Fibroblast of gingiva (primary cell): ENCODE measurements around the gene RGL1.
A peak's percentile ranks its signal among the peaks of the same experiment; 100 is the strongest.

Experiments
- DNase-seq: peaks from one replicate; pipeline ENCODE4 v3.0.0-alpha.2; 2011; ENCODE audit warnings: low read depth

RGL1 gene

GRCh38 chr1:183889095-183889494 lies 84.2 kb downstream of the RGL1 start:
- DNase-seq, result no peak

GRCh38 chr1:183891158-183891856 lies 86.4 kb downstream of the RGL1 start:
- no peak for DNase-seq

DNA sequence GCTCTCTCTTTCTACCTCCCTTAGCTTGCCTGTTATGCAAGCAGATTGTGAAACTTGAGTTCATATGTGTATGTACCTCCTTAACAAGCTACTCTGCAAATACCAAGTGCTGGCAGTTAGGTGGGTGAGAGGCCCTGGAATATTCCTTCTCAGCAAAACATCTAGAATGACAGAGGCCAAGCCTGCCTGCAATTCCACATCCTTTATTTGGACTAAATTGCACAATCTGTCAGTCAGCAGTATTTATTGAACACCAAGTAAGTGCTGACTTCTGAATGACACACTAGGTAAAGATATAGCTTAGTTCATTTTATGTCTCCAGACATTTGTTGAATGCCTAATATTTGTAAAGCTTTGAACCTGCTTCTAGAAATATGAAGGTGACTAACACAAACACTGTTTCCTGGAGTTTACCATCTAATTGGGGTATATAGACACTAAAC lies 87.5 kb downstream of the RGL1 start:
- DNase-seq, result peak; percentile 45

- no peak for DNase-seq
Observed at GRCh38 chr1:183893561-183894289, 88.8 kb downstream of the RGL1 start.

- no peak for DNase-seq
Observed at GRCh38 chr1:183894290-183894565, 89.3 kb downstream of the RGL1 start.

DNA sequence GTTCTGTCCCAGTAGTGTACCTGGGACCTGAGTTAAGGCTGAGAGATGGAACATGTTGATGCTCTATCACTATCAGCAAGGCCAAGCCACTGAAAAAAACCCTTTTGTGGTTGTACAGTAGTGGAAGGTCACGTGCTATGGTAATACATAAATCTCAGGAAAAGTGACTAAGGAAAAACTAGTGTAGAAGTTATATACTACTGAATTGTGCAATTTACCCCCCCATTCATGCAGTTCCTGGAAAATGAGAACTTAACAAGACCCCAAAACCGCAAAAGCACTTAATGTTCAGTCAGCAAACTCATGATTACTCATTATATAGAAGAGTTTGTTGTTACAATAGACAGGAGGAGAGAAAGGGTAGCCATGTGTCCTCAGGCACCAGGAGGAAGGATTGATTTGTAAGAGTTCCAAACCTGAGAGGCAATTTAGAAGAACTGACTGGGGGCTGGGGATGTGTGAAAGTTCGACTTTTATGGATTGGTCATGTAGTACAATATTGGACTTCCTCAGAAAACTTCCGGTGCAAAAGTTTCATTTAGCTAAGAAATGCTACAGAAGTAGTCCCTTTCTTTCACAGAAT lies 91.6 kb downstream of the RGL1 start:
- DNase-seq, result no peak

- no peak for DNase-seq
Observed at GRCh38 chr1:183898001-183898396, 93.1 kb downstream of the RGL1 start.

DNA sequence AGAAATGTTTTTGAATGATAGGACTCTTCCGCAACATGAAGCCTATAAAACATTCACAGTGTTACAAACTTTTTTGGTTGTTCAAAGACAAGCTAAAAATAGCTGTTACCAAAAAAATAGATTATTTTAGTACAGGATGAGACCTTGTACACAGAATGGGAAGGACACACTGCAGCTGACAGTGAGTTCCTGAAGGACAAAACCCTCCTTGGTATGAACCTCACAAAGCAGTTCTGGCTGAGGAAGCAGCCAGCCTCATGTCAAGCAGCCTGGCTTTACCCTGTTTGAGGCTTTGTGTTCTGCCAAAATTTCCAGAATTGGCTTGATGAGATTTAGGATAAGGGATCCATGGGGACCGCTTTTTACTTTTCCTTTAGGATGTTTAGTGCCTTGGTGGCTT lies 93.7 kb downstream of the RGL1 start:
- DNase-seq, result no peak

DNA sequence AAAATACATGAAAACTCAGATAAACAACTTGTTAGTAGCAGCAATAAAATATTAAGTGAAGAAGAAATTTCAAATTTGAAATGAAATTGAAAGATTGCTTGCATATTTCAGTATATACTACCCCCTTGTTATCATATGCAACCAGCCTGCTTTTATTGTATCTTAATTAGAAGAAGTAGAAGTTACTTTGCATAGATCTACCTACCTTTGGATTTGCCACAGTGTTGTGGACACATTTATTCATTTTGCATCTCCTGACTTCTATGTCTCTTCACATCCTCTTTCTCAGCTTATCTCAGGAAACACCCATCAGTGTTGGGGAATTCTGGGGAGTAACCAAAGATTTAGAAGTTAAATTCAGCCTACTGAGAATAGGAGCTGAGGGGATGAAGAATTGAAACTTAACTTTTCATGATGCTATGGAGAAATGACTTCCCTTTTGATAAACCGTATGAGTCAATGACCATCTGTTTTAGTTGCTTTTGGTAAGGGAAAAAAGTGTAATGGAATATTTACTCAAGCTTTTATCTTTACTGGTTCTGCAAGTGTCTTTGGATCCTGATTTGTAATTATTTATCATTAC lies 96.9 kb downstream of the RGL1 start:
- no peak for DNase-seq

DNA sequence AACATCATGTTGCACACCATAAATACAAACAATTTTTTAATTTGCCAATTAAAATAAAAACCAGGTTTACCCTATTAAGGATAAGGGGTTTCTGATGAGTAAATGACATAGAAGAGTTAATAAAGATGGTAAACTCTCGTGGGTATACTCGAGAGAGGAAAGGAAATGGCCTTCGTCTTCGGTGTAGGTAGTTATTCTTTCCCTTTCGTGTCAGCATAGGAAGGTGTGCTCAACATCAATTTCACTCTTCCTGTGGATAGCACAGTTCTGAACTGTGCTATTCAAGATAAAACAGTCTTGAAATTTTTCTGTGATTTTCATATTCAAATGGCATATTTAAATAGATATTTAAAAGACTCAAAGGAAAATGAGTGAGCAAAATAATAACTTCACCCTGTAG lies 98.2 kb downstream of the RGL1 start:
- no peak for DNase-seq

- no peak for DNase-seq
Observed at GRCh38 chr1:183905508-183906113, 100.7 kb downstream of the RGL1 start.

DNA sequence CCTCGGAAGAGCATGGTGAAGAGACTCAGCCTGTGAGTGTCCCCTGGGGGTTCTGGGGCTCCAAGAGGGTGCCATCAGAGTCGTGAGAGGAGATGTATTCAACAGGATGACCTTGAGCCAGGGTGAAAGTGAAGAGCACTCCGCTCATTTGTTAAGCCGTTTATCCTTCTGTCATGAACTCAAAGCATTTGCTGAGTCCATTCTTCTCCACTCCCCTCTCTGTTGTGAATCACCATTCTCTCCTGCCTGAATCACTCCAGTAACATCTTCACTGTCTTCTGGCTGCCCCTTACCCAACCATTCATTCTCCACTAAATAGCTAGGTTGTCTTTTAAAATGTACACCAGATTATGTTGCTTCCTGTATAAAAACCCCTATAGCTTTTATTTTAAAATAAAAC lies 102.2 kb downstream of the RGL1 start:
- no peak for DNase-seq

- DNase-seq, result no peak
Observed at GRCh38 chr1:183908079-183908478, 103.2 kb downstream of the RGL1 start.

GRCh38 chr1:183909672-183910071 lies 104.8 kb downstream of the RGL1 start:
- no peak for DNase-seq

GRCh38 chr1:183910845-183911244 lies 105.9 kb downstream of the RGL1 start:
- DNase-seq, result no peak

- DNase-seq, result no peak
Observed at GRCh38 chr1:183911285-183911684, 106.4 kb downstream of the RGL1 start.

- DNase-seq, result no peak
Observed at GRCh38 chr1:183912265-183912886, 107.5 kb downstream of the RGL1 start.

DNA sequence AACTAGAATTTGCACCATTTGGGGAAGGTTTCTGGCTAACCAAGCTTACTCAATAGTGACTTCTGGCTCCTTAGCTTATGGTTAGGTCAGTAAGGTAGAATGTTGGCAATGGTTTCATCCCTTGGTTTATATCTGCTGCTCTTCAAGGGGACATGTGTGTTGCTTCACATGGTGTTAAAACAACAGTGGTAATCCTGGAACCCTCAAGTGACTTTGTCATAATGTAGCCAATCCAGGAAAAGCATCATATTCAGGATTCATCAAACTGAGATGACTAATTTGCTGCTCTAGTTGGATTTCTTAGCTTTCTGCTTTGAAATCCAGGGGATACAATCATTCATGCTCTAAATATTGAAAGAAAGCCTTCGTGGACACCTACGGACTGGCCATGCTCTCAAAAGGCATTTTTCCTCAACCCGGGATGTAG lies 108.7 kb downstream of the RGL1 start:
- no peak for DNase-seq

DNA sequence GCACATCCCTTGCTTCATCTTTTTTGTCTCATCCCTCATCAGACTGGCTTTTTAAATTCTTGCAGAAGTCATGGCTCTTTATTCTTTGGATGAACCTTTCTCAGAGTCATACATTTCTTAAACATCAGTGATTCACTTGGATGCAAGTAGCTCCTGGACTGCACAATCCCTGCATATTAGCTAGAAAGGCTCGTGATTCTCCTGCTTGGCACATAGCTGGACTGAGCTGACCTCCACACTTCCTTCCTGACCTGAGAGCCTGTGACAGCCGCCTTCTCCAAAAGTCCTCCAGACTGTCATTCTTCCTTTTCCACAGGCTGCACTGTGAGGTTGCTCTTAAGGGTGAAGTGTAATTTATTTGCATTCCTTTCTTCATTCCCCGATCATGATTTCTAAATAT lies 109.4 kb downstream of the RGL1 start:
- peak; percentile 21 for DNase-seq

- DNase-seq, result no peak
Observed at GRCh38 chr1:183914891-183915290, 110.0 kb downstream of the RGL1 start.

- DNase-seq, result peak; percentile 93
Observed at GRCh38 chr1:183915625-183916510, 110.9 kb downstream of the RGL1 start.
